ENCODE data around the gene TNP1.

Gene TNP1

DNA sequence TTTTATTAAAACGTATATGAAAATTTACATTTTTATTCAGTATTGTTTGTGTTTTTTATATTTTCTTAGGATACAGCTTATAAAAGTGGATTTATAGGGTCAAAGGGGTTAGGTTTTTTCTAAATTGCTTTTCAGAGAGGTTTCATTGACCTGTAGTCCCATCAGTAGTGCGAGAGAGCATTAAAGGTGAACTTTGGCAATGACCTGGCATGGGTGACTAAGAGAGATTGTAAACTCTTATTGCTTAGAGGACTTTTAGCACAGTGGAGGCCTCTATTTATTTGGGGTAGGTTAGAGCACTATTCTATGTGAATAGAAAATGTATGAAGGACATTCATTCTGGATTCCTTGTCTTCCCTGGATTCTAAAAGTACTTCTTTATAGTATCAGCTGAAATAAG, 16.0 kb upstream of the TNP1 start:
- no peak for TF ChIP-seq CTCF (IDR thresholded peaks at IDR 0.05; ENCODE audit: insufficient read depth, low read length, poor library complexity, severe bottlenecking)
- no peaks in the 10 kb centered on the region for H3K36me3 ChIP-seq (ENCODE audit: control insufficient read depth, insufficient read depth, low read length)
- no peaks in the 10 kb centered on the region; the same call in 1 of the 2 replicates for H3K27me3 ChIP-seq (replicated peaks; ENCODE audit: control insufficient read depth, insufficient read depth, low read length)
- DNase-seq (ENCODE audit: extremely low read depth, insufficient read length): no peak
- H3K4me3 ChIP-seq (replicated peaks; ENCODE audit: low read depth, low read length): no peak overlapping the region

GRCh38 chr2:216873573-216873972, 13.7 kb upstream of the TNP1 start:
- Histone ChIP-seq H3K27me3 (replicated peaks; ENCODE audit: control insufficient read depth, insufficient read depth, low read length) (no peaks in the 10 kb centered on the region; the same call in none of the 2 replicates), H3K36me3 (ENCODE audit: control insufficient read depth, insufficient read depth, low read length) (no peaks in the 10 kb centered on the region), H3K4me3 (replicated peaks; ENCODE audit: low read depth, low read length) (no peak overlapping the region)
- TF ChIP-seq CTCF (IDR thresholded peaks at IDR 0.05; ENCODE audit: insufficient read depth, low read length, poor library complexity, severe bottlenecking): no peak
- DNase-seq (ENCODE audit: extremely low read depth, insufficient read length): no peak

DNA sequence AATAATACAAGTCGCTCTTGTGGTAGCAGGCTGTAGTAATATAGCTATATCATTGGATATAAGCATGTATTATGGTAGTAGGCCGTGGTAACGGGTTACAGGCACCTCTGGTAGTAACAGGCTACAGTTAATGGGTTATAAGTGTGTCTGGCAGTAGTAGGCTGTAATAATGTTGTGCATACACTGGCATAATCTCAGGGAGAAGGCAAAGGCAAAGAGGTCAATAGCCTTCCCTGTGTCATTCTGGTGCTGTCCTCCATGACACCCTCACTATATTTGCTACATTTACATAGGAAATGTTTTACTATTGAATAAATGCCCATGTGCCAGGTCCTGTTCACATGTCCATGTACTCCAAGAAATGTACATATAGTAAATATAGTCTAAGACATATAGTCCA, 12.8 kb upstream of the TNP1 start:
- no peak for TF ChIP-seq CTCF (IDR thresholded peaks at IDR 0.05; ENCODE audit: insufficient read depth, low read length, poor library complexity, severe bottlenecking)
- no peaks in the 10 kb centered on the region; the same call in none of the 2 replicates for H3K27me3 ChIP-seq (replicated peaks; ENCODE audit: control insufficient read depth, insufficient read depth, low read length)
- no peak for DNase-seq (ENCODE audit: extremely low read depth, insufficient read length)
- H3K4me3 ChIP-seq (replicated peaks; ENCODE audit: low read depth, low read length): no peak overlapping the region
- H3K36me3 ChIP-seq (ENCODE audit: control insufficient read depth, insufficient read depth, low read length): no peaks in the 10 kb centered on the region

DNA sequence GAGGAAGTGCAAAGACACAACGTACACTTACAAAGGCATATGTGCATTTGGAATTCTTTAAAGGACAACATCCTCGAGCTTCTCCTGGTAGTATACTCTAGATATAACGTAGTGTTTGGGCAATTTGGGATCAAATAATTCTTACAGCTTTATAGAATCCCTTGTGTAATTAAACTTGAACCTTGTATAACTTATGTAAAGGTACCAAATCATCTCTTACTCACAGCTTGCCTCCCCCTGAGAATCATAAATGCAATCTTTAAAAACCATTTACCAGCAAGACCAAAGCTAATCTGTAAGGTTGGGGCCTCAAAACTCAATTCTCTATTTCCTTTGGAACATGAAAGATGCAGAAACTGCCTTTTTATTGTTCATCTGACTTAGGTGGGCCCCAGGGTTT, 12.2 kb upstream of the TNP1 start:
- no peak for DNase-seq (ENCODE audit: extremely low read depth, insufficient read length)
- TF ChIP-seq CTCF (IDR thresholded peaks at IDR 0.05; ENCODE audit: insufficient read depth, low read length, poor library complexity, severe bottlenecking): no peak
- Histone ChIP-seq H3K36me3 (ENCODE audit: control insufficient read depth, insufficient read depth, low read length) (no peaks in the 10 kb centered on the region), H3K27me3 (replicated peaks; ENCODE audit: control insufficient read depth, insufficient read depth, low read length) (no peaks in the 10 kb centered on the region; the same call in none of the 2 replicates), H3K4me3 (replicated peaks; ENCODE audit: low read depth, low read length) (no peak overlapping the region)

DNA sequence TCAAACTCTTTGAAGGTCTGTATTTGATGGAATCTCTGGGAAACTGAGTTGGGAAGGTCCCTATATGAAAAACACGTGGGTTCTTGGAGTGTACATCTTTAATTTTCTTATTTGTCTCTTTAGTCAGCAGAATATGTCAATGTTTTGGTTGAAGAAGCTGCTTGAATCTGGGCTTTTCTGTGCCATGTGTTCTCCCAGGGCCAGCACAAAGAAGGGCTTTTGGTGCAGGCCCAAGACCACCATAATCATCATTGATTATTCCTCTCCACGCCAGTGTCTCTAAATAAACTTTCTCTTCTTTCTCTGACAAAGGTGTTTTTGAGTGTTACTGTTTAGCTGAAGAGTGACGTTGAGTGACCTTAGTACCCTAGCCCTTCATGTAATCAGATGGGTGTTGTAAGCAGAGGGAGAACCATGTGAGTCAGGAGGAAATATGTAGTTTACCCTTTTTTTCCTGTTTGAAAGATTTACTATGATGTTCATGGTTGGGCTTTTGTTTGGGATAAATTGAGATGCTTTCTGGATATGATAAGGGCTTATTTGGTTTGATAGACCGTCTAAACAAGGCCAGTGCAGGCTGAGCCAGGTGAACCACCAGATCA, 11.6 kb upstream of the TNP1 start:
- DNase-seq (ENCODE audit: extremely low read depth, insufficient read length): no peak
- H3K4me3 ChIP-seq (replicated peaks; ENCODE audit: low read depth, low read length): no peak overlapping the region
- TF ChIP-seq CTCF (IDR thresholded peaks at IDR 0.05; ENCODE audit: insufficient read depth, low read length, poor library complexity, severe bottlenecking): no peak
- no peaks in the 10 kb centered on the region for H3K36me3 ChIP-seq (ENCODE audit: control insufficient read depth, insufficient read depth, low read length)
- no peaks in the 10 kb centered on the region; the same call in none of the 2 replicates for H3K27me3 ChIP-seq (replicated peaks; ENCODE audit: control insufficient read depth, insufficient read depth, low read length)

All from GM06990 (cell line).